22Rv1 (cell line): ENCODE results near the gene NKX6-2.

ENCODE experiments used
- CTCF ChIP-seq: fragments of 450-650 bp; IDR thresholded peaks from 2 replicates; pipeline ENCODE4 v1.5.1; 2017; ENCODE audit warnings: mild to moderate bottlenecking
- ZFX ChIP-seq: fragments of 450-650 bp; IDR thresholded peaks from 2 replicates; pipeline ENCODE4 v1.6.1; 2017; ENCODE audit warnings: antibody characterized with exemption, borderline replicate concordance

DNA sequence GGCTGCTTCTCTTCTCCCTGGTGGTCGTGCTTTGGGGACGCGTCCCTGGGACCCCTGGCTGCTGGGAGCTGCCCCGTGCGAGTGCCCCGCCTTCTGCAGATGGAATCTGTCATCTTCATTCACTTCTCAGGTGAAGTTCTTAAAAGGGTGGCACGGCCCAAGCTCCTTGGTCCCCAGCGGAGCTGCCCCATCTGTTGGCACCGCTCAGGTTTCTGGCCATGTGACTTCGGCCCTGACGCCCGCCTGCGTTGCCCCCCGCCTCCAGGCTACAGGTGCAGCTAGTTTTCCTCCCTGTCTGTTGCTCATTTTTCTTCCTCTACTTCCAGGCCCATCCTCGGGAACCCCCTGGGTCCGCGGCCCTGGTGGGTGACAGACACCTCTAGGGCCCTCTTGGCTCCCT is 6.8 kb upstream of the NKX6-2 start:
- no peak for TF ChIP-seq CTCF
- no peak for TF ChIP-seq ZFX
